PC-9 (cell line): Measurements from ENCODE around the gene IL16. TPM values are rescaled to one million over a fixed set of nuclear protein-coding genes. Genes with fewer than 3 reads are reported as not detected.

Experiments
- BruUV-seq: library from RNA; stranded (reverse); fragments of 400-500 nt; replicated peaks from 2 replicates; lab custom pipeline; 2021; lab: Mats Ljungman, UMichigan
- CTCF ChIA-PET: fragments of 300-600 bp; sonication (Branson Sonifier 250); formaldehyde crosslinking; loops from one replicate; lab custom pipeline; 2022; ENCODE audit warnings: antibody characterized with exemption; lab: Charles Lee
- POLR2A ChIA-PET: fragments of 300-600 bp; sonication (Branson Sonifier 250); formaldehyde crosslinking; loops from one replicate; lab custom pipeline; 2022; ENCODE audit warnings: antibody characterized with exemption; ENCODE audit not compliant: unreplicated experiment; lab: Charles Lee
- DNase-seq, 2 experiments: peaks; one replicate each; pipeline versions ENCODE4 v3.0.0 to v3.0.0-alpha.2; 2015 to 2022; ENCODE audit warnings: mixed read lengths in 1 of 2
- H2AFZ ChIP-seq: fragments of 200-600 bp; sonication (generic); 2 replicates; pipeline ENCODE4 v1.8.1; 2017; ENCODE audit warnings: antibody characterized with exemption
- H3F3A ChIP-seq: fragments of 200-600 bp; sonication (generic); 2 replicates; pipeline ENCODE4 v1.8.1; 2017; ENCODE audit warnings: antibody characterized with exemption, mild to moderate bottlenecking, low read depth; ENCODE audit not compliant: insufficient read depth
- H3K27ac ChIP-seq: fragments of 200-600 bp; sonication (generic); 2 replicates; pipeline ENCODE4 v1.6.1; 2016; ENCODE audit warnings: mixed run types
- H3K27me3 ChIP-seq: fragments of 200-600 bp; sonication (generic); 2 replicates; pipeline ENCODE4 v1.6.1; 2016; ENCODE audit warnings: low read depth, mixed run types; ENCODE audit not compliant: insufficient read depth
- H3K36me3 ChIP-seq: fragments of 200-600 bp; sonication (generic); 2 replicates; pipeline ENCODE4 v1.6.1; 2016; ENCODE audit warnings: low read depth, mixed run types
- H3K4me1 ChIP-seq: fragments of 200-600 bp; sonication (generic); replicated peaks from 2 replicates; pipeline ENCODE4 v1.6.1; 2016; ENCODE audit warnings: mixed run types; ENCODE audit not compliant: insufficient read depth
- H3K4me2 ChIP-seq: fragments of 200-600 bp; sonication (generic); 2 replicates; pipeline ENCODE4 v1.6.1; 2017; ENCODE audit warnings: mixed run types
- H3K4me3 ChIP-seq: fragments of 200-600 bp; sonication (generic); 2 replicates; pipeline ENCODE4 v1.6.1; 2016; ENCODE audit warnings: mixed run types
- H3K79me2 ChIP-seq: fragments of 200-600 bp; sonication (generic); 2 replicates; pipeline ENCODE4 v1.6.1; 2017; ENCODE audit warnings: low read depth, mixed run types
- H3K9me2 ChIP-seq: fragments of 200-600 bp; sonication (generic); 2 replicates; pipeline ENCODE4 v1.8.1; 2017; ENCODE audit warnings: mild to moderate bottlenecking; ENCODE audit not compliant: insufficient read depth
- H3K9me3 ChIP-seq: fragments of 200-600 bp; sonication (generic); 2 replicates; pipeline ENCODE4 v1.8.1; 2016; ENCODE audit warnings: low read depth; ENCODE audit not compliant: insufficient read depth
- H4K20me1 ChIP-seq: fragments of 200-600 bp; sonication (generic); 2 replicates; pipeline ENCODE4 v1.8.1; 2017; ENCODE audit not compliant: insufficient read depth
- EZH2 ChIP-seq: fragments of 200-600 bp; sonication (generic); IDR thresholded peaks from 2 replicates; pipeline ENCODE4 v1.8.0; 2017; ENCODE audit warnings: antibody characterized with exemption, low read depth
- intact Hi-C: fragments of 100-400 bp; cut with micrococcal nuclease; formaldehyde crosslinking; loops from one replicate; pipeline ENCODE4 v1.10.0; 2022; ENCODE audit not compliant: unreplicated experiment
- total RNA-seq: library from RNA; stranded (reverse); gene quantifications from 2 replicates; pipeline ENCODE4 v1.2.3, GENCODE V29; 2021
- TF ChIP-seq, protein P1 (sequence below): fragments of 200-600 bp; sonication (generic); conservative IDR thresholded peaks from 2 replicates; pipeline ENCODE4 v1.6.1; 2017; ENCODE audit warnings: mixed run types, antibody characterized with exemption, mild to moderate bottlenecking, moderate library complexity

IL16 gene
- total RNA-seq, 1 experiment from 2014 or later: 0.50 TPM

DNA sequence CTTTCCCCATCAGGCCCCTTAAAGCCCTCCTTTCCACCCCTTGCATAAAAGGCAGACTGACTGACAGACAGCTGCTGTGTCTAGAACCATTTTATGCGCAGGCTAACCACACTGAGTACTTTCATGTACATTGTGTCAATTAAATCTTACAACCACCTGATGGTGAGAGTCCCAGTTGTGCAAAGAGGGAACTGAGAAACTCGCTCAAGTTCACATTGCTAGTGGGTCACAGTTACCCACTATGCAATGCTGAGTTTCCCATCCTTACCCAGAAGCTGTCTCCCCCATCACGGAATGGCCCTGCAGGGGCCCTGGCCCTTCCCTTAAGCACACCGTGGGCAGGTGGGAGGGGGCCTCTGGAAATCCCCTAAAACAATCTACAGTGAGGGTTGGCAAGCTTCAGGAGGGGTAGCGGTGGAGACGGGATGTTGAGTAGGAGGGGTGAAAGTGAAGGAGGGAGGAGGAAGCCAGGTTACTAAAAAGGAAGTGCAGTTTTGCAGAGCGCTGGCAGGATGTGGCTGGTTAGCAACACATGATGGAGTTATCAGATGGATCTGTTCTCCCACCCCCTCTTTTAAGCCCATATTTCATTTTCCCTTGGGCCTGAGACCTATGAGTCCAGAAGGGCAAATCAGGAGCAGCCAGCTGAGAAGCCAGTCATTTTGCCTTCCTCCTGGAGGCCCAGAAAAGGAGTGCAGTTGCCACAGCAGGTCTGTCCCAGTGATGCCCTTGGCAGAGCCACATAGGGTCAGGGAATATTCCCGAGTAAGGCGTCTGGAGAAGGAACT lies 97.2 kb downstream of the IL16 start:
- H3K4me1 ChIP-seq: no peaks in the 10 kb centered on the region
- ChIA-PET POLR2A (no interaction called here), CTCF (no interaction called here)

DNA sequence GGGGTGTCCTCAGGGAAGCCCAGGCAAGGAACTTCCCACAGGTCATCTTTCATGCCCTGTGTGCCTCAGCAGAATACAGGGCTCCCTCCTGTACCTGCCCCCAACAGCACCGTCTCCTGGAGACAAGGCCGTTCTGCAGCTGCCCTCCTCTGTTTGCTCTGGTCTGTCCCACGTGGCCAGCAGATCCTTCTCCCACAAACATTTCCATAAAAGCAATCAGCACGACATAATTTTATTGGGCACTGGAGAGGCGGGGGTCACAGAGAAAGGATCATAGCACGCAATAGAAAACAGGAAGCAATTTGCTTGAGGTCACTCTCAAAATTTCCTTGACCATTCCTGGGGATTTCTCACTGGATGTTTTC lies 97.8 kb downstream of the IL16 start:
- intact Hi-C loops: no loop called here
- no peaks in the 10 kb centered on the region for H3K9me2 ChIP-seq
- H3K36me3 ChIP-seq: no peaks in the 10 kb centered on the region
- no peak overlapping the region for H3K27ac ChIP-seq
- DNase-seq: no peak
- H4K20me1 ChIP-seq: no peaks in the 10 kb centered on the region
- H3K27me3 ChIP-seq: peaks cover 37% of the 10 kb centered on the region
- CTCF ChIA-PET: no interaction called here
- H3K9me3 ChIP-seq: no peaks in the 10 kb centered on the region
- H3F3A ChIP-seq: no peaks in the 10 kb centered on the region
- H3K4me1 ChIP-seq: no peaks in the 10 kb centered on the region
- no peaks in the 10 kb centered on the region for H3K79me2 ChIP-seq
- H2AFZ ChIP-seq: no peak overlapping the region
- no peak overlapping the region for H3K4me3 ChIP-seq
- BruUV-seq: no TSS peak
- H3K4me2 ChIP-seq: no peak overlapping the region
- POLR2A ChIA-PET: no interaction called here
- TF ChIP-seq EZH2: no peak
- TF ChIP-seq, protein P1, sequence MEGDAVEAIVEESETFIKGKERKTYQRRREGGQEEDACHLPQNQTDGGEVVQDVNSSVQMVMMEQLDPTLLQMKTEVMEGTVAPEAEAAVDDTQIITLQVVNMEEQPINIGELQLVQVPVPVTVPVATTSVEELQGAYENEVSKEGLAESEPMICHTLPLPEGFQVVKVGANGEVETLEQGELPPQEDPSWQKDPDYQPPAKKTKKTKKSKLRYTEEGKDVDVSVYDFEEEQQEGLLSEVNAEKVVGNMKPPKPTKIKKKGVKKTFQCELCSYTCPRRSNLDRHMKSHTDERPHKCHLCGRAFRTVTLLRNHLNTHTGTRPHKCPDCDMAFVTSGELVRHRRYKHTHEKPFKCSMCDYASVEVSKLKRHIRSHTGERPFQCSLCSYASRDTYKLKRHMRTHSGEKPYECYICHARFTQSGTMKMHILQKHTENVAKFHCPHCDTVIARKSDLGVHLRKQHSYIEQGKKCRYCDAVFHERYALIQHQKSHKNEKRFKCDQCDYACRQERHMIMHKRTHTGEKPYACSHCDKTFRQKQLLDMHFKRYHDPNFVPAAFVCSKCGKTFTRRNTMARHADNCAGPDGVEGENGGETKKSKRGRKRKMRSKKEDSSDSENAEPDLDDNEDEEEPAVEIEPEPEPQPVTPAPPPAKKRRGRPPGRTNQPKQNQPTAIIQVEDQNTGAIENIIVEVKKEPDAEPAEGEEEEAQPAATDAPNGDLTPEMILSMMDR: no peak

More for the DNA sequence above, 97.2 kb downstream of the IL16 start:
- Histone ChIP-seq H3K4me3 (no peak overlapping the region), H3K27me3 (peaks cover 31% of the 10 kb centered on the region), H3K9me2 (no peaks in the 10 kb centered on the region), H3K79me2 (no peaks in the 10 kb centered on the region), H3K27ac (no peak overlapping the region), H4K20me1 (no peaks in the 10 kb centered on the region), H3K9me3 (no peaks in the 10 kb centered on the region), H3F3A (no peaks in the 10 kb centered on the region), H2AFZ (no peak overlapping the region), H3K4me2 (no peak overlapping the region), H3K36me3 (no peaks in the 10 kb centered on the region)
- intact Hi-C loops: no loop called here
- BruUV-seq: no TSS peak
- no peak for TF ChIP-seq EZH2
- TF ChIP-seq, protein P1: no peak
- DNase-seq: no peak

DNA sequence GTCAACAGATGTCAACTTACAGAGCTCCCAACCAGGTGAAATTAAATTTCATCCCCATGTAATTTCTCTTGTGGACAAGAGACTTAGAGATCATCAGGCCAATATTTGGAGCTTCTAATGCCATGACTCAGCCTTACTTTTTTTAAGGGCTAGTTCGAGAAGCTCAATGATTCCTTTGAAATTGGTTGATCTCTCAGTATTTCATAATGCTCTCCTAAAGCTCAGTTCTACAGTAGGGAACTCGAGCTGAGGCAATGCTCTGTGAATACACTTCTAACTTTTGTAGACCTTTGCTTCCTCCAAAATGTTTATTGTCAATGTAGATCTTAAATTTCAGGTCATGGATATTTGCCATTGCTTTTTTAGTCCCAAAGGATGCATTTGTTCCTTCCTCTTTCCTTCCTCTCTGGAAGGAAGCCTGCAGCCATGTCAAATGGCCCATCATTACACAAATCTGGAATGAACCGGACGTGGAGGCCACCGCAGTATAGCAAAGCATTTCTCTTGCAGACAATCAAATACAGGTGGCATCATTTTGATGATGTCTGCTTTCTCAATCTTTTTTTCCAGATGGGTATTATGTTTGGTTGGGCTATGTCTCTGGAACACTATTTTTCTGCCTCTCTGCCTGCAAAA lies 98.9 kb downstream of the IL16 start:
- H3K9me2 ChIP-seq: no peaks in the 10 kb centered on the region
- DNase-seq: no peak
- intact Hi-C loops: no loop called here
- H3K4me3 ChIP-seq: no peak overlapping the region
- CTCF ChIA-PET: no interaction called here
- H3K4me1 ChIP-seq: no peaks in the 10 kb centered on the region
- POLR2A ChIA-PET: no interaction called here
- no peaks in the 10 kb centered on the region for H3F3A ChIP-seq
- H4K20me1 ChIP-seq: no peaks in the 10 kb centered on the region
- no peaks in the 10 kb centered on the region for H3K36me3 ChIP-seq
- no peak overlapping the region for H3K27ac ChIP-seq
- TF ChIP-seq, protein P1: no peak
- no peak for TF ChIP-seq EZH2
- peaks cover 40% of the 10 kb centered on the region for H3K27me3 ChIP-seq
- H3K9me3 ChIP-seq: no peaks in the 10 kb centered on the region
- H3K79me2 ChIP-seq: no peaks in the 10 kb centered on the region
- no peak overlapping the region for H3K4me2 ChIP-seq
- no peak overlapping the region for H2AFZ ChIP-seq
- no TSS peak for BruUV-seq
